ENCODE measurements around the gene DALRD3. TPM values are rescaled to one million over a fixed set of nuclear protein-coding genes. Genes with fewer than 3 reads are reported as not detected.

The DALRD3 gene
- total and polyA plus RNA-seq, 2 of the 8 experiments (the other 6 are each of a cell fraction or from before 2014, with no cell fraction given) = 30.4 to 86.5 TPM

DNA sequence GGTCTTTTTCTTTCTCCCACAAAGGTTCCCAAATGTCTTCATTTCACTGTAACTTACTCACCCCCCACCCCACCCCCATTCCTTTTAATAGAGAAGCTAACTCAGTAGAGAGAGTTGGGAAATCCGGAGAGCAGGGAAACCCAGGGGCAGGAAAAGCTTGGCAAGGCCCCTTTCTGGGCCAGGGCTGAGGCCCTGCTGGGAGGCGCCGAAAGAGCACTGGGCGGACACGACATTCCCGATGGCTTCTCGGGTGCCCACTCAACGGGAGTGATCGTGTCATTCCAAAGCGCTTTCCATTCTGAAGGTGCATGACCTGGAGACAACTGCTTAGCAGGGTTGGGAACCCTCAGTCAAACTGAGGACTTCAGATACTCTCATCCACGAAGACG lies 1.6 kb upstream of the DALRD3 start (continued):
- TF ChIP-seq, protein P1, sequence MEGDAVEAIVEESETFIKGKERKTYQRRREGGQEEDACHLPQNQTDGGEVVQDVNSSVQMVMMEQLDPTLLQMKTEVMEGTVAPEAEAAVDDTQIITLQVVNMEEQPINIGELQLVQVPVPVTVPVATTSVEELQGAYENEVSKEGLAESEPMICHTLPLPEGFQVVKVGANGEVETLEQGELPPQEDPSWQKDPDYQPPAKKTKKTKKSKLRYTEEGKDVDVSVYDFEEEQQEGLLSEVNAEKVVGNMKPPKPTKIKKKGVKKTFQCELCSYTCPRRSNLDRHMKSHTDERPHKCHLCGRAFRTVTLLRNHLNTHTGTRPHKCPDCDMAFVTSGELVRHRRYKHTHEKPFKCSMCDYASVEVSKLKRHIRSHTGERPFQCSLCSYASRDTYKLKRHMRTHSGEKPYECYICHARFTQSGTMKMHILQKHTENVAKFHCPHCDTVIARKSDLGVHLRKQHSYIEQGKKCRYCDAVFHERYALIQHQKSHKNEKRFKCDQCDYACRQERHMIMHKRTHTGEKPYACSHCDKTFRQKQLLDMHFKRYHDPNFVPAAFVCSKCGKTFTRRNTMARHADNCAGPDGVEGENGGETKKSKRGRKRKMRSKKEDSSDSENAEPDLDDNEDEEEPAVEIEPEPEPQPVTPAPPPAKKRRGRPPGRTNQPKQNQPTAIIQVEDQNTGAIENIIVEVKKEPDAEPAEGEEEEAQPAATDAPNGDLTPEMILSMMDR (IDR thresholded peaks at IDR 0.05; ENCODE audit: control extremely low read depth in 1 of 3, insufficient read depth in 1 of 3, low read depth in 1 of 3, low read length in 3 of 3) = no peak
